ENCODE measurements around the gene TNFRSF14.

GRCh38 chr1:2601721-2602303, 45.6 kb downstream of the TNFRSF14 start:
- TF ChIP-seq CTCF (IDR thresholded peaks at IDR 0.05) = no peak
- TF ChIP-seq POLR2A (IDR thresholded peaks at IDR 0.05) = no peak

Measured in body of pancreas (tissue), 4 donors.